Measurements from ENCODE around the gene CAPZA2. TPM values are rescaled to one million over a fixed set of nuclear protein-coding genes. Genes with fewer than 3 reads are reported as not detected.

Gene CAPZA2
- total and polyA plus RNA-seq, 9 of the 15 experiments (the other 6 are each of a cell fraction or from before 2014, with no cell fraction given) = 67.0 to 524 (median 176) TPM

- TF ChIP-seq MGA (IDR thresholded peaks at IDR 0.05) (no peak), ZNF280B (CRISPR knock-in tag; IDR thresholded peaks at IDR 0.05) (no peak), ZNF75A (CRISPR knock-in tag; IDR thresholded peaks at IDR 0.05) (peak; percentile 76), BDP1 (IDR thresholded peaks at IDR 0.05; ENCODE audit: insufficient read depth, insufficient read length) (no peak), UBTF (IDR thresholded peaks at IDR 0.05; ENCODE audit: borderline replicate concordance in 1 of 2, low read depth in 2 of 2, low read length in 2 of 2) (peak in 1 of 2 experiments; percentile 78; a peak in 2 of 4 replicates), ZNF175 (CRISPR knock-in tag; IDR thresholded peaks at IDR 0.05; ENCODE audit: low read depth) (peak; percentile 100), ZEB2 (IDR thresholded peaks at IDR 0.05) (peak; percentile 87), MTA2 (IDR thresholded peaks at IDR 0.05; ENCODE audit: low read depth) (peak; percentile 100), ARNT (IDR thresholded peaks at IDR 0.05) (peak; percentile 99), NR1H2 (CRISPR knock-in tag; IDR thresholded peaks at IDR 0.05) (no peak), HMGN3 (IDR thresholded peaks at IDR 0.05; ENCODE audit: borderline replicate concordance, extremely low read depth, insufficient read length, low read depth, low read length) (peak; percentile 93), STAT5B (CRISPR knock-in tag; IDR thresholded peaks at IDR 0.05) (no peak)
Measured at GRCh38 chr7:116876664-116877442, 14.5 kb downstream of the CAPZA2 start (continued).

Data from K562 (cell line).